GM18867 (cell line): ENCODE results near the gene RFC5.
"Not testable (repeated sequence)": the region's sequence is repeated elsewhere in the genome, so short reads cannot be mapped to it uniquely, and the experiment has no call there.

Source experiments
- ATAC-seq: cut with Tn5 transposase; IDR thresholded peaks from one replicate; pipeline ENCODE4 v1.9.1; 2021; ENCODE audit warnings: mild to moderate bottlenecking, moderate library complexity; ENCODE audit not compliant: unreplicated experiment

The RFC5 gene

GRCh38 chr12:118070650-118071049 is 54.1 kb downstream of the RFC5 start:
- no peak for ATAC-seq

GRCh38 chr12:118073768-118074167 is 57.3 kb downstream of the RFC5 start:
- ATAC-seq: no peak

DNA sequence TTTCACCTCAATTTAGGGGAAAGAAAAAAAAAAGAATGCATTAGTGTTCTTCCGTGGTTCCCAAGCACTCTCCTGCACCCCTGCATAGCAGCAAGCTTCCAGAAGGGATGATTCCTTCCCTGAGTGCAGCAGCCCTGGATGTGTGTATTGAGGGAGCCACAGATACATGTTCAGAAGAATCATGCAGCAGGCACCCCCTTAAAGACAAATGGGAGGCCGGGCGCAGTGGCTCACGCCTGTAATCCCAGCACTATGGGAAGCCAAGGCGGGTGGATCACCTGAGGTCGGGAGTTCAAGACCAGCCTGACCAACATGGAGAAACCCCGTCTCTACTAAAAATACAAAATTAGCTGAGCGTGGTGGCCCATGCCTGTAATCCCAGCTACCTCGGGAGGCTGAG is 65.0 kb downstream of the RFC5 start:
- not testable (repeated sequence) for ATAC-seq
